PC-3 (cell line): ENCODE measurements around the gene CPEB2. TPM values are rescaled to one million over a fixed set of nuclear protein-coding genes. Genes with fewer than 3 reads are reported as not detected.

ENCODE experiments used
- ATAC-seq: fragments of 200-7000 bp; cut with Tn5 transposase; 2 replicates; pipeline ENCODE4 v1.9.1; 2020; ENCODE audit warnings: mild to moderate bottlenecking, moderate library complexity
- BruUV-seq: library from RNA; stranded (reverse); fragments of 400-500 nt; replicated peaks from 2 replicates; lab custom pipeline; 2021; lab: Mats Ljungman, UMichigan
- CTCF ChIA-PET: fragments of 300-600 bp; sonication (Branson Sonifier 250); formaldehyde crosslinking; loops from one replicate; lab custom pipeline; 2022; ENCODE audit warnings: antibody characterized with exemption; lab: Charles Lee
- POLR2A ChIA-PET: fragments of 300-600 bp; sonication (Branson Sonifier 250); formaldehyde crosslinking; loops from one replicate; lab custom pipeline; 2022; ENCODE audit warnings: antibody characterized with exemption; ENCODE audit not compliant: unreplicated experiment; lab: Charles Lee
- DNase-seq: peaks from one replicate; pipeline ENCODE4 v3.0.0-alpha.2; 2015
- H2AFZ ChIP-seq: fragments of 300-600 bp; sonication (generic); 2 replicates; pipeline ENCODE4 v1.6.0; 2016; ENCODE audit warnings: antibody characterized with exemption, low read length
- H3F3A ChIP-seq: fragments of 300-600 bp; sonication (generic); one replicate; pipeline ENCODE4 v1.6.0; 2017; ENCODE audit warnings: antibody characterized with exemption, low read length, control low read depth, mild to moderate bottlenecking; ENCODE audit not compliant: unreplicated experiment
- H3K27ac ChIP-seq: fragments of 300-600 bp; sonication (generic); 2 replicates; pipeline ENCODE4 v1.5.1; 2016; ENCODE audit warnings: mild to moderate bottlenecking, low read length
- H3K27me3 ChIP-seq: fragments of 300-600 bp; sonication (generic); 2 replicates; pipeline ENCODE4 v1.6.1; 2016; ENCODE audit warnings: low read length, mixed read lengths
- H3K36me3 ChIP-seq: fragments of 300-600 bp; sonication (generic); 2 replicates; pipeline ENCODE4 v1.6.1; 2016; ENCODE audit warnings: low read depth, mixed run types, low read length, mixed read lengths
- H3K4me1 ChIP-seq: fragments of 300-600 bp; sonication (generic); 2 replicates; pipeline ENCODE4 v1.5.1; 2016; ENCODE audit warnings: low read length; ENCODE audit not compliant: insufficient read depth
- H3K4me2 ChIP-seq: fragments of 300-600 bp; sonication (generic); 2 replicates; pipeline ENCODE4 v1.6.0; 2016; ENCODE audit warnings: low read length
- H3K4me3 ChIP-seq: fragments of 300-600 bp; sonication (generic); 2 replicates; pipeline ENCODE4 v1.5.1; 2016; ENCODE audit warnings: mild to moderate bottlenecking, low read length, mixed read lengths
- H3K79me2 ChIP-seq: fragments of 300-600 bp; sonication (generic); 2 replicates; pipeline ENCODE4 v1.6.1; 2017; ENCODE audit warnings: low read length, mixed read lengths
- H3K9ac ChIP-seq: fragments of 300-600 bp; sonication (generic); 2 replicates; pipeline ENCODE4 v1.6.0; 2016; ENCODE audit warnings: mild to moderate bottlenecking, low read length
- H3K9me2 ChIP-seq: fragments of 300-600 bp; sonication (generic); replicated peaks from 2 replicates; pipeline ENCODE4 v1.6.1; 2016; ENCODE audit warnings: mixed run types, low read length, mixed read lengths
- H3K9me3 ChIP-seq: fragments of 300-600 bp; sonication (generic); 2 replicates; pipeline ENCODE4 v1.6.1; 2016; ENCODE audit warnings: low read length, mixed read lengths
- H4K20me1 ChIP-seq: fragments of 300-600 bp; sonication (generic); 2 replicates; pipeline ENCODE4 v1.6.1; 2016; ENCODE audit warnings: low read length, mixed read lengths
- CTCF ChIP-seq: fragments of 300-600 bp; sonication (generic); conservative IDR thresholded peaks from 2 replicates; pipeline ENCODE4 v1.5.1; 2017; ENCODE audit warnings: antibody characterized with exemption, low read depth, mild to moderate bottlenecking, low read length
- EZH2 ChIP-seq: fragments of 300-600 bp; sonication (generic); IDR thresholded peaks from one replicate; pipeline ENCODE4 v1.6.1; 2017; ENCODE audit warnings: antibody characterized with exemption, mild to moderate bottlenecking, low read length; ENCODE audit not compliant: unreplicated experiment
- EZH2phosphoT487 ChIP-seq: fragments of 300-600 bp; sonication (generic); IDR thresholded peaks from 2 replicates; pipeline ENCODE4 v1.6.1; 2018; ENCODE audit warnings: mild to moderate bottlenecking, antibody characterized with exemption, low read length, borderline replicate concordance
- intact Hi-C: fragments of 100-400 bp; cut with micrococcal nuclease; formaldehyde crosslinking; loops from 2 replicates; pipeline ENCODE4 v1.9.0; 2023
- total RNA-seq: library from RNA; depleted of rRNA; stranded (reverse); fragments of >200 nt; gene quantifications from 2 replicates; pipeline ENCODE4 v1.2.3, GENCODE V29; 2014

CPEB2 gene
- total RNA-seq, 1 experiment from 2014 or later, result 1.8 TPM

GRCh38 chr4:15027921-15028435 is 25.7 kb downstream of the CPEB2 start:
- BruUV-seq, result no TSS peak
- H3F3A ChIP-seq, result no peaks in the 10 kb centered on the region
- H3K4me3 ChIP-seq, result no peak overlapping the region
- no peak for TF ChIP-seq EZH2
- TF ChIP-seq CTCF, result no peak
- no peak for TF ChIP-seq EZH2phosphoT487
- no peak for ATAC-seq
- H3K36me3 ChIP-seq, result peaks cover under 1% of the 10 kb centered on the region; the same call in 1 of the 2 replicates
- DNase-seq, result no peak
- no peak overlapping the region for H3K9ac ChIP-seq
- H3K9me2 ChIP-seq, result no peaks in the 10 kb centered on the region
- no peak overlapping the region for H3K27ac ChIP-seq
- peaks cover 18% of the 10 kb centered on the region for H3K4me1 ChIP-seq
- H4K20me1 ChIP-seq, result no peaks in the 10 kb centered on the region
- CTCF ChIA-PET, result no interaction called here
- intact Hi-C loops, result no loop called here
- no peaks in the 10 kb centered on the region for H3K79me2 ChIP-seq
- H2AFZ ChIP-seq, result no peak overlapping the region
- no peaks in the 10 kb centered on the region for H3K9me3 ChIP-seq
- no peak overlapping the region for H3K4me2 ChIP-seq
- no peaks in the 10 kb centered on the region for H3K27me3 ChIP-seq
- POLR2A ChIA-PET, result no interaction called here

- ChIA-PET POLR2A (no interaction called here), CTCF (no interaction called here)
- H3K4me3 ChIP-seq, result no peak overlapping the region
- no peak for DNase-seq
- no peak overlapping the region for H3K27ac ChIP-seq
- H3F3A ChIP-seq, result no peaks in the 10 kb centered on the region
- H4K20me1 ChIP-seq, result no peaks in the 10 kb centered on the region
- intact Hi-C loops, result no loop called here
- H3K9ac ChIP-seq, result no peak overlapping the region
- H3K79me2 ChIP-seq, result no peaks in the 10 kb centered on the region
- peak overlapping the region; percentile 4; the same call in 1 of the 2 replicates for H3K4me2 ChIP-seq
- no peak for TF ChIP-seq EZH2
- no peaks in the 10 kb centered on the region for H3K27me3 ChIP-seq
- no peak overlapping the region for H2AFZ ChIP-seq
- peaks cover 9% of the 10 kb centered on the region; the same call in 1 of the 2 replicates for H3K36me3 ChIP-seq
- BruUV-seq, result no TSS peak
- peaks cover 35% of the 10 kb centered on the region for H3K4me1 ChIP-seq
- no peak for ATAC-seq
- H3K9me3 ChIP-seq, result no peaks in the 10 kb centered on the region
- no peaks in the 10 kb centered on the region for H3K9me2 ChIP-seq
These were observed 28.9 kb downstream of the CPEB2 start for GRCh38 chr4:15031197-15031596.

GRCh38 chr4:15031993-15032675 is 29.9 kb downstream of the CPEB2 start:
- peaks cover 9% of the 10 kb centered on the region; the same call in 1 of the 2 replicates for H3K36me3 ChIP-seq
- no peaks in the 10 kb centered on the region for H3F3A ChIP-seq
- peak overlapping the region; percentile 40 for H3K27ac ChIP-seq
- no peaks in the 10 kb centered on the region for H3K79me2 ChIP-seq
- ChIA-PET POLR2A (no interaction called here), CTCF (no interaction called here)
- H3K9ac ChIP-seq, result no peak overlapping the region
- peak; percentile 65 for DNase-seq
- no peaks in the 10 kb centered on the region for H3K9me2 ChIP-seq
- no TSS peak for BruUV-seq
- H3K4me1 ChIP-seq, result peaks cover 35% of the 10 kb centered on the region
- ATAC-seq, result peak; percentile 88
- H3K4me3 ChIP-seq, result no peak overlapping the region
- H3K27me3 ChIP-seq, result no peaks in the 10 kb centered on the region
- no peak overlapping the region for H2AFZ ChIP-seq
- H4K20me1 ChIP-seq, result no peaks in the 10 kb centered on the region
- TF ChIP-seq EZH2 (no peak), EZH2phosphoT487 (no peak), CTCF (no peak)
- H3K4me2 ChIP-seq, result peak overlapping the region; percentile 28; the same call in 1 of the 2 replicates
- intact Hi-C loops, result no loop called here
- no peaks in the 10 kb centered on the region for H3K9me3 ChIP-seq
